ENCODE data around the gene JARID2.

Gene JARID2

DNA sequence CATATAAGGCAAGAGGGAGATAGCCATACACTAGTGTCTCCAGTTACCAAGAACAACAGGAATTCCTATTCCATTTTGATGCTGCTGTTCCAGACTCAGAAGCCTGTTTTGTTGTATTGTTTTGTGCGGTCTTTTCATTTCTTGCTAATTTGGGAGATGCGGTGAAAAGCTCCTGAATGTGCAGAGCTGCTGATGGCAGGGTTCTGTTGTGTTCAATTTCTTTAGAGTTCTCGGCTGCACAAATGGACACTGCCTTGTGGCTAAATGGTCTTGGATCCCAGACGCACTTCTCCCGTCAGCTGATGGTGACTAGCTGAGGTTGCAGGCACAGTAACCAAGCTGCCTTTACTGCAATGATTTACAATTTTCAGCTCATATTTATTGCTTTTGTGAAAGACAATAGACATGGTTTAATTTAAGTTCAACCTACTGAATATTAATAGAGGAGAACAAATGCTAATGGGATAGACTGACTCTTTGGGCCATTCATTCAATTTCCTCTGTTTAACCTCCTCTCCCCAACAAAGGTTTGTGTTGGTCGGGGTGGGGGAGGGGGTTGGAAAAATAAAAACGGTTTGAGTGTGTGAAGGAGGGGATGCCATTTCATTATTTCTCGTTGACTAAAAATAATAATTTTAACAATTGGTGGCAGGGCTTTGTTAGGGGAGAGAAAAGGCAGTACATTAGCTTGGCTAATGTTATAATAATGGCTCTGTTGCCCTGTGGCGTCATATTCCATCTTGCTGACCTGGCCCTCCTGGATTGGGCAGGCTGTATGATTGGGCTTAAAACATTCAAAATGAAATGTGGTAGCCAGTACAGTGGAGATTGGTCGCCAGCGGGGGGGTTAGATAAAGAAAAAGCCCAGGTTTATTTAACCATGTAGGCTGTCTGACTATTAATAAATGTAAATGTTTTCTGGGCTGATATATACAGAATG is 159.5 kb downstream of the JARID2 start:
- no peak overlapping the region for H3K27ac ChIP-seq
- TF ChIP-seq, protein P1, sequence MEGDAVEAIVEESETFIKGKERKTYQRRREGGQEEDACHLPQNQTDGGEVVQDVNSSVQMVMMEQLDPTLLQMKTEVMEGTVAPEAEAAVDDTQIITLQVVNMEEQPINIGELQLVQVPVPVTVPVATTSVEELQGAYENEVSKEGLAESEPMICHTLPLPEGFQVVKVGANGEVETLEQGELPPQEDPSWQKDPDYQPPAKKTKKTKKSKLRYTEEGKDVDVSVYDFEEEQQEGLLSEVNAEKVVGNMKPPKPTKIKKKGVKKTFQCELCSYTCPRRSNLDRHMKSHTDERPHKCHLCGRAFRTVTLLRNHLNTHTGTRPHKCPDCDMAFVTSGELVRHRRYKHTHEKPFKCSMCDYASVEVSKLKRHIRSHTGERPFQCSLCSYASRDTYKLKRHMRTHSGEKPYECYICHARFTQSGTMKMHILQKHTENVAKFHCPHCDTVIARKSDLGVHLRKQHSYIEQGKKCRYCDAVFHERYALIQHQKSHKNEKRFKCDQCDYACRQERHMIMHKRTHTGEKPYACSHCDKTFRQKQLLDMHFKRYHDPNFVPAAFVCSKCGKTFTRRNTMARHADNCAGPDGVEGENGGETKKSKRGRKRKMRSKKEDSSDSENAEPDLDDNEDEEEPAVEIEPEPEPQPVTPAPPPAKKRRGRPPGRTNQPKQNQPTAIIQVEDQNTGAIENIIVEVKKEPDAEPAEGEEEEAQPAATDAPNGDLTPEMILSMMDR (IDR thresholded peaks at IDR 0.05; ENCODE audit: low read depth, low read length) = no peak

DNA sequence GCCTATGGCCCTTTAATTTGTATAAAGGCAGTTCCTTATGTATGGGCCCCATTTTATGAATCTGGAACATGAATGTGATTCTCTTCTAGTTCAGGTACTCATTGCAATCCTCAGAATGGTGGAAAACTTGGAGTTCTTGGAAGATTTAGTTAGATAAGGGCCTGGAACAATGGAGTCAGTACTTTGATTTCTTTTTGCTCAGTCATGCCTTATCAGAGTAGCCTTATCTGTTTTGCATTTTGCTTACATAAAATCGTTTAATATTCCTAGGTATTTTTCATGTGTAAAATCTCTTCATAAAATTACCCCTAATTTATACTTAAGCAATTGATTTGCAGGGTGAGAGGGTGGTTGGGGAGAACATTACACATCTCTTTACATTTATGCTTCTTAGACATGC is 160.6 kb downstream of the JARID2 start:
- H3K9me3 ChIP-seq (ENCODE audit: severe bottlenecking) = no peaks in the 10 kb centered on the region
- H3K4me3 ChIP-seq (ENCODE audit: low read depth, low read length) = no peak overlapping the region
- TF ChIP-seq, protein P1 (IDR thresholded peaks at IDR 0.05; ENCODE audit: low read depth, low read length) = no peak
- DNase-seq = no peak
- no peak overlapping the region for H3K27ac ChIP-seq
- peaks cover 6% of the 10 kb centered on the region; the same call in 1 of the 2 replicates for H3K36me3 ChIP-seq
- no peaks in the 10 kb centered on the region for H3K27me3 ChIP-seq (ENCODE audit: insufficient read depth, low read depth, severe bottlenecking)

More for the DNA sequence above, 159.5 kb downstream of the JARID2 start:
- H3K27me3 ChIP-seq (ENCODE audit: insufficient read depth, low read depth, severe bottlenecking) = no peaks in the 10 kb centered on the region
- H3K4me3 ChIP-seq (ENCODE audit: low read depth, low read length) = no peak overlapping the region
- no peaks in the 10 kb centered on the region for H3K9me3 ChIP-seq (ENCODE audit: severe bottlenecking)
- no peak for DNase-seq
- H3K36me3 ChIP-seq = peaks cover 2% of the 10 kb centered on the region; the same call in 1 of the 2 replicates

DNA sequence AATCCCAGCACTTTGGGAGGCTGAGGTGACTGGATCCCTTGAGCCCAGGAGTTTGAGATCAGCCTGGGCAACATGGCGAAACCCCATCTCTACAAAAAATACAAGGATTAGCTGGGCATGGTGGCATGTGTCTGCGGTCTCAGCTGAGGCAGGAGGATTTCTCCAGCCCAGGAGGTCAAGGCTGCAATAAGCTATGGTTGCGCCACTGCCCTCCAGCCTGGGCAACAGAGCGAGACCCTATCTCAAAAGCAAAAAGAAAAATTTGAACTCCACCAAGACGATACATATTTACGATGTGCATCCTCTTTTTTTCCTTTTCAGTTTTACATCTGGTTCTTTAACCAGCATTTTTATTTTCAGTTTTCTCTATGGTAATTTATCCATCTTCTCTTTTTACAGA is 162.1 kb downstream of the JARID2 start:
- Histone ChIP-seq H3K4me3 (ENCODE audit: low read depth, low read length) (no peak overlapping the region), H3K36me3 (peaks cover 19% of the 10 kb centered on the region), H3K27ac (no peak overlapping the region), H3K9me3 (ENCODE audit: severe bottlenecking) (no peaks in the 10 kb centered on the region), H3K27me3 (ENCODE audit: insufficient read depth, low read depth, severe bottlenecking) (no peaks in the 10 kb centered on the region)
- DNase-seq = no peak
- TF ChIP-seq, protein P1 (IDR thresholded peaks at IDR 0.05; ENCODE audit: low read depth, low read length) = no peak

DNA sequence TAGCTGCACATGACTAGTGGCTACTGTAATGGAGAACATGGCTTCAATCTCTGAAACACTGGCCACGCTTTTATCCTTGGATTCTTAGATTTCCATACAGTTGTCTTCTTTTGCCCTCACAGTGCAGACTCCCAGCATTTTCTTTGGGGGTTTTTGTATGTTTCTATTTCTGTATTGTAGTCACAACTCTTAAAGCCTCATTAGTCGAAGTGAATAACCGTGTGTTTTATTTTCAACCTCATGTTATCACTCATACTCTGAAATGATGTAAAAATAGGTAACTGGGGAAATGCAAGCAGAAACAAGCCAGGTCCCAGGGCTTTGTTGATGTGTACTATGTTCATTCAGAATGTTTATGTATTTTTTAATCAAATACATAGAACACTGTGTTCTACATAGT is 162.9 kb downstream of the JARID2 start:
- TF ChIP-seq, protein P1 (IDR thresholded peaks at IDR 0.05; ENCODE audit: low read depth, low read length) = no peak
- H3K27me3 ChIP-seq (ENCODE audit: insufficient read depth, low read depth, severe bottlenecking) = no peaks in the 10 kb centered on the region
- H3K36me3 ChIP-seq = peaks cover 19% of the 10 kb centered on the region
- no peak for DNase-seq
- H3K27ac ChIP-seq = no peak overlapping the region
- H3K9me3 ChIP-seq (ENCODE audit: severe bottlenecking) = no peaks in the 10 kb centered on the region
- H3K4me3 ChIP-seq (ENCODE audit: low read depth, low read length) = no peak overlapping the region

DNA sequence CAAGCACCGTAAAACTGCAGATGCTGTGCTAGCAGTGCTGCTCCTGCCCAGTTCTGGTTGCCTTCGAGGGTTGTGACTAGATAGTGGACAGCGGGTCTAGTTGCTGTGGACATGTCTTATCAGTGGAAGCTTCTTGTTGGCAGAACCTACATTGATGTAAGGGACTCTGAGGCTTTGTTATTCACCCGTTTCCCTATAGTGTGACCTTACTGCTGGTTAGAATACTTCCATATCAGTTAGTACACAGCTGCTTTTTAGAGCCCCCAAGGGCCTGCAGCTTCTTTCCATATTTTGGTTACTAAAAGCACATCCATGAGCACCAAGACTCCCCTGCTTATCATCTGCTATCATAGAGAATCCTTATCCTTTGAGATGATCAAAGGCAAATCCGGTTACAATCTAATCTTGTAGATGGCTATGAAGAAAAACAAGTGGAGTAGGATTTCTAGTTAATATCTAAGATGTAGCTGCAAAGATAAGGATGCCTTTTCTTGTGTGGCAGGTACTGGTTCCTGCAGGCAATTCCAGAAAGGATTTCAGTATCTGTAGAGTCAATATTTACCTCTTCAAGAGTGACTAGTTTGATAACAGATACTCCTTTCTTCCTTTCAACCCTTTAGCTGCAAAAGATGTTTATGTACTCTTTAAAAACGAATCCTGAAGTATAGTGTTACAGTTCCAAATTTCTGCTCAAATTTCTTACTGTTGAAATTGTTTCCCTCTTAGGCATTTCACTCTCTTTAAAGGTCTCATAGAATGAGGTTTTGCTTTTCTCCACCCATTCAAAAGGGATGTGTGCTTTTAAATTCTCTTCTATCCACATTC is 163.6 kb downstream of the JARID2 start:
- DNase-seq = no peak
- Histone ChIP-seq H3K4me3 (ENCODE audit: low read depth, low read length) (no peak overlapping the region), H3K27me3 (ENCODE audit: insufficient read depth, low read depth, severe bottlenecking) (no peaks in the 10 kb centered on the region), H3K27ac (no peak overlapping the region), H3K36me3 (peaks cover 19% of the 10 kb centered on the region), H3K9me3 (ENCODE audit: severe bottlenecking) (no peaks in the 10 kb centered on the region)
- TF ChIP-seq, protein P1 (IDR thresholded peaks at IDR 0.05; ENCODE audit: low read depth, low read length) = no peak
